K562 (cell line): ENCODE results near the gene AKT2. TPM values are rescaled to one million over a fixed set of nuclear protein-coding genes. Genes with fewer than 3 reads are reported as not detected.

ENCODE experiments used
- ATAC-seq: fragments of 200-7000 bp; cut with Tn5 transposase; 3 replicates; pipeline ENCODE4 v1.9.1; 2020; ENCODE audit warnings: moderate library complexity
- BruUV-seq: library from RNA; stranded (reverse); fragments of 400-500 nt; replicated peaks from 2 replicates; lab custom pipeline; 2021; lab: Mats Ljungman, UMichigan
- CTCF ChIA-PET: fragments of 300-600 bp; formaldehyde crosslinking; extraction: SDS; loops from one replicate; lab custom pipeline; 2021; ENCODE audit warnings: low intra/inter-chr PET ratio; lab: Yijun Ruan, JAX
- POLR2A ChIA-PET: fragments of 300-600, 350-650 bp; sonication (Branson Sonifier 250); formaldehyde crosslinking; extraction: SDS; loops from one replicate; lab custom pipeline; 2021; ENCODE audit warnings: antibody characterized with exemption, inconsistent platforms; lab: Yijun Ruan, JAX
- DNase-seq, 4 experiments: peaks; one replicate each; pipeline versions ENCODE4 v3.0.0 to v3.0.0-alpha.2; 2011 to 2018; ENCODE audit warnings: low spot score in 3 of 4, mixed read lengths in 3 of 4; ENCODE audit errors: extremely low read depth in 1 of 4
- FAIRE-seq: peaks from 2 replicates; lab custom pipeline; 2011; peaks lifted over from hg19 to GRCh38; lab: Jason Lieb, UNC
- H2AFZ ChIP-seq: 2 replicates; pipeline ENCODE4 v1.6.0; 2011; ENCODE audit warnings: low read depth, low read length, control low read depth, inconsistent platforms
- H3K27ac ChIP-seq: fragments of 200-600 bp; 3 replicates; pipeline ENCODE4 v1.8.0; 2011; ENCODE audit warnings: low read depth, mild to moderate bottlenecking, control low read depth, inconsistent platforms, low read length, moderate library complexity, mixed read lengths; ENCODE audit errors: extremely low read depth
- H3K27me3 ChIP-seq, 2 experiments: fragments of 300-600 bp in 1 of 2; 2 replicates in 1 of 2; 3 replicates in 1 of 2; pipeline versions ENCODE4 v1.6.0 to v1.8.0; 2011; ENCODE audit warnings: inconsistent platforms in 2 of 2, low read length in 2 of 2, mild to moderate bottlenecking in 1 of 2, mixed read lengths in 1 of 2, moderate library complexity in 1 of 2; ENCODE audit not compliant: control insufficient read depth in 2 of 2, insufficient read depth in 2 of 2
- H3K36me3 ChIP-seq: fragments of 300-600 bp; 3 replicates; pipeline ENCODE4 v1.8.0; 2011; ENCODE audit warnings: mild to moderate bottlenecking, low read length, inconsistent platforms; ENCODE audit not compliant: control insufficient read depth, insufficient read depth
- H3K4me1 ChIP-seq, 2 experiments: fragments of 200-600 bp in 1 of 2; replicated peaks in 1 of 2; 2 replicates in 1 of 2; 3 replicates in 1 of 2; pipeline versions ENCODE4 v1.5.1 to v1.8.0; 2011; ENCODE audit warnings: inconsistent platforms in 2 of 2, low read length in 2 of 2, mild to moderate bottlenecking in 1 of 2, mixed read lengths in 1 of 2, moderate library complexity in 1 of 2; ENCODE audit not compliant: control insufficient read depth in 2 of 2, insufficient read depth in 2 of 2
- H3K4me2 ChIP-seq: 2 replicates; pipeline ENCODE4 v1.6.1; 2011; ENCODE audit warnings: low read length, control low read depth, inconsistent platforms, mixed read lengths; ENCODE audit not compliant: insufficient read depth
- H3K4me3 ChIP-seq: fragments of 200-600 bp; sonication (generic), shearing (Covaris generic); 2 replicates; pipeline ENCODE4 v1.5.1; 2016; ENCODE audit warnings: control low read depth, inconsistent platforms
- H3K79me2 ChIP-seq: fragments of 200-600 bp; 3 replicates; pipeline ENCODE4 v1.8.0; 2011; ENCODE audit warnings: low read length, inconsistent platforms; ENCODE audit not compliant: control insufficient read depth, insufficient read depth
- H3K9ac ChIP-seq, 2 experiments: 2 replicates each; pipeline versions ENCODE4 v1.6.0 to v1.6.1; 2011; ENCODE audit warnings: low read depth in 2 of 2, low read length in 2 of 2, control low read depth in 1 of 2, inconsistent platforms in 1 of 2, mild to moderate bottlenecking in 1 of 2, mixed read lengths in 1 of 2; ENCODE audit not compliant: insufficient read depth in 1 of 2
- H3K9me1 ChIP-seq: one replicate; pipeline ENCODE4 v1.6.0; 2011; ENCODE audit warnings: inconsistent platforms, mild to moderate bottlenecking, low read length, moderate library complexity; ENCODE audit not compliant: control insufficient read depth, insufficient read depth
- H3K9me3 ChIP-seq: replicated peaks from 2 replicates; pipeline ENCODE4 v1.5.1; 2011; ENCODE audit warnings: low read depth, low read length, inconsistent platforms; ENCODE audit not compliant: control insufficient read depth, insufficient read depth
- H4K20me1 ChIP-seq: replicated peaks from 2 replicates; pipeline ENCODE4 v1.6.1; 2011; ENCODE audit warnings: low read length, inconsistent platforms, mixed read lengths; ENCODE audit not compliant: control insufficient read depth, insufficient read depth
- CEBPB ChIP-seq: fragments of 450-650 bp; IDR thresholded peaks from 2 replicates; pipeline ENCODE4 v1.6.1; 2016; ENCODE audit warnings: missing genetic modification characterization, missing compliant biosample characterization
- GATAD2B ChIP-seq: fragments of 450-650 bp; IDR thresholded peaks from 2 replicates; pipeline ENCODE4 v1.6.1; 2017; ENCODE audit warnings: mild to moderate bottlenecking, borderline replicate concordance
- HDAC8 ChIP-seq: fragments of 450-650 bp; IDR thresholded peaks from 2 replicates; pipeline ENCODE4 v1.6.1; 2016; ENCODE audit warnings: mild to moderate bottlenecking, missing genetic modification characterization, moderate library complexity, missing compliant biosample characterization
- MCM2 ChIP-seq: fragments of 450-650 bp; IDR thresholded peaks from 2 replicates; pipeline ENCODE4 v1.6.1; 2017; ENCODE audit warnings: low read depth, mild to moderate bottlenecking
- NCOR1 ChIP-seq: fragments of 450-650 bp; IDR thresholded peaks from 2 replicates; pipeline ENCODE4 v1.6.1; 2016; ENCODE audit warnings: mild to moderate bottlenecking, moderate library complexity
- RAD21 ChIP-seq, 2 experiments: fragments of 250-450 bp in 1 of 2; fragments of 450-650 bp in 1 of 2; sonication (Bioruptor Pico) in 1 of 2; formaldehyde crosslinking in 1 of 2; IDR thresholded peaks in 1 of 2; conservative IDR thresholded peaks in 1 of 2; 2 replicates each; pipeline versions ENCODE4 v1.4.0 to v1.8.0; 2020 to 2022; ENCODE audit warnings: mild to moderate bottlenecking in 2 of 2, moderate library complexity in 1 of 2
- RAD51 ChIP-seq: fragments of 450-650 bp; IDR thresholded peaks from 2 replicates; pipeline ENCODE4 v1.7.1; 2016; ENCODE audit warnings: low read depth, mild to moderate bottlenecking, borderline replicate concordance
- RB1 ChIP-seq: fragments of 450-650 bp; IDR thresholded peaks from 2 replicates; pipeline ENCODE4 v1.6.1; 2017; ENCODE audit warnings: low read depth, mild to moderate bottlenecking
- RBM17 ChIP-seq: fragments of 200-400 bp; formaldehyde crosslinking; IDR thresholded peaks from 2 replicates; pipeline ENCODE4 v1.6.1; 2017; ENCODE audit warnings: low read depth, mild to moderate bottlenecking, low read length, borderline replicate concordance
- SAP30 ChIP-seq: fragments of 200-600 bp; sonication (generic); IDR thresholded peaks from 2 replicates; pipeline ENCODE4 v1.6.1; 2012; ENCODE audit warnings: borderline replicate concordance, low read depth, mild to moderate bottlenecking, moderate library complexity, low read length, control low read depth, inconsistent platforms; ENCODE audit not compliant: insufficient read depth, poor library complexity, severe bottlenecking
- SREBF1 ChIP-seq: fragments of 150-350 bp; IDR thresholded peaks from 2 replicates; pipeline ENCODE4 v1.6.1; 2014; ENCODE audit warnings: antibody characterized with exemption, low read depth, low read length, borderline replicate concordance
- SRF ChIP-seq, 2 experiments: fragments of 250-450, 450-650 bp in 1 of 2; sonication (Bioruptor Pico) in 1 of 2; sonication (generic) in 1 of 2; formaldehyde crosslinking; IDR thresholded peaks; 2 replicates each; pipeline versions ENCODE4 v1.5.0 to v1.5.1; 2020 to 2022; ENCODE audit warnings: mild to moderate bottlenecking in 1 of 2, missing genetic modification reagents in 1 of 2
- SRSF9 ChIP-seq: fragments of 200-400 bp; formaldehyde crosslinking; IDR thresholded peaks from 2 replicates; pipeline ENCODE4 v1.6.1; 2017; ENCODE audit warnings: low read depth, low read length, borderline replicate concordance
- TAF1 ChIP-seq: IDR thresholded peaks from 2 replicates; pipeline ENCODE4 v1.6.1; 2011; ENCODE audit warnings: mild to moderate bottlenecking, low read length, moderate library complexity; ENCODE audit not compliant: insufficient read depth, control insufficient read depth, severe bottlenecking; ENCODE audit errors: extremely low read depth
- ZBTB49 ChIP-seq: sonication (generic); formaldehyde crosslinking; IDR thresholded peaks from 2 replicates; pipeline ENCODE4 v1.8.0; 2022; ENCODE audit warnings: missing genetic modification reagents, mild to moderate bottlenecking, borderline replicate concordance
- ZFP91 ChIP-seq: sonication (generic); formaldehyde crosslinking; IDR thresholded peaks from 2 replicates; pipeline ENCODE4 v1.8.0; 2022; ENCODE audit warnings: mild to moderate bottlenecking, missing genetic modification reagents
- ZNF253 ChIP-seq: fragments of 250-450 bp; sonication (Bioruptor Pico); conservative IDR thresholded peaks from 2 replicates; pipeline ENCODE4 v1.6.1; 2021; ENCODE audit warnings: mild to moderate bottlenecking
- WGBS: fragments of 100-300 bp; shearing (Covaris generic); methylation state at CpG from one replicate; pipeline ENCODE4 v1.1.6; 2016; ENCODE audit warnings: low coverage, mixed read lengths; ENCODE audit not compliant: insufficient coverage; ENCODE audit errors: missing lambda C conversion rate; 5-methylcytosine and 5-hydroxymethylcytosine counted together
- in situ Hi-C: fragments of 300-500 bp; cut with MboI; formaldehyde crosslinking; loops from 4 replicates; pipeline ENCODE4 v1.15.0; 2018; ENCODE audit warnings: inconsistent platforms, mixed read lengths
- intact Hi-C: fragments of 100-400 bp; cut with micrococcal nuclease; formaldehyde crosslinking; loops from 2 replicates; pipeline ENCODE4 v1.14.2; 2022
- polyA plus RNA-seq, 8 experiments: library from polyadenylated mRNA; depleted of rRNA in 4 of 8; stranded (reverse) in 5 of 8; unstranded in 3 of 8; fragments of >200 nt; fragmentation: Nextera tagmentation in 2 of 8; fragmentation: Illumina TruSeq in 1 of 8; extraction: Ambion mirVana in 2 of 8; extraction: Trizol in 1 of 8; gene quantifications; 2 replicates each; pipeline versions ENCODE4 v1.2.1 to v1.2.3, GENCODE V29; 2011 to 2014; ENCODE audit warnings: inconsistent platforms in 1 of 8, missing spikeins in 1 of 8
- total RNA-seq, 7 experiments: library from RNA; depleted of rRNA in 6 of 7; stranded (reverse); fragments of >200 nt in 6 of 7; fragmentation: Illumina TruSeq in 2 of 7; extraction: Trizol in 2 of 7; gene quantifications; 2 replicates each; pipeline versions ENCODE4 v1.2.1 to v1.2.3, GENCODE V29; 2011 to 2021; ENCODE audit warnings: low replicate concordance in 1 of 7

Gene AKT2
- total and polyA plus RNA-seq, 9 of the 15 experiments (the other 6 are each of a cell fraction or from before 2014, with no cell fraction given) = 1.1 to 132 (median 67.7) TPM

- Histone ChIP-seq H3K36me3 (peaks cover 30% of the 10 kb centered on the region), H3K79me2 (peaks cover 45% of the 10 kb centered on the region), H3K4me3 (peak overlapping the region; percentile 83), H3K27me3 (no peaks in the 10 kb centered on the region), H3K27ac (peak overlapping the region; percentile 96), H2AFZ (peak overlapping the region; percentile 95), H3K9me3 (no peaks in the 10 kb centered on the region), H3K9ac (peak overlapping the region; percentile 91 to 95), H4K20me1 (no peaks in the 10 kb centered on the region; the same call in 1 of the 2 replicates), H3K9me1 (no peaks in the 10 kb centered on the region), H3K4me1 (peaks cover 27 to 29% of the 10 kb centered on the region in 2 experiments), H3K4me2 (peak overlapping the region; percentile 99)
- intact Hi-C loops (no loop called here), in situ Hi-C loops (no loop called here)
- WGBS = 11% methylated on average over 39 of the region's 42 CpGs
- BruUV-seq = TSS peak; percentile 98
- CTCF ChIA-PET = no interaction called here
- POLR2A ChIA-PET = no interaction called here
- DNase-seq = peak; percentile 94 to 100 (median 96)
- ATAC-seq = peak; percentile 91
- FAIRE-seq = peak; percentile 98
- TF ChIP-seq ZBTB49 (no peak), TAF1 (peak; percentile 25), RAD21 (CRISPR knock-in tag; conservative IDR thresholded peaks at IDR 0.05 in 1 of 2, IDR thresholded peaks at IDR 0.05 in 1 of 2) (no peak), CEBPB (tag) (no peak), HDAC8 (tag) (no peak), RB1 (no peak), SRSF9 (no peak), MCM2 (no peak), GATAD2B (no peak), SRF (CRISPR knock-in tag; IDR thresholded peaks at IDR 0.05) (no peak), ZNF253 (0 out of 2 replicates have a peak, but pooled peaks have one; percentile 52), ZFP91 (CRISPR knock-in tag) (peak; percentile 97), SAP30 (no peak), NCOR1 (no peak), RAD51 (no peak; the same call in 1 of the 2 replicates), RBM17 (no peak), SREBF1 (no peak)
These were observed 449 bp upstream of the AKT2 start for GRCh38 chr19:40285353-40286234.
